ENCODE data around the gene TTC17. TPM values are rescaled to one million over a fixed set of nuclear protein-coding genes. Genes with fewer than 3 reads are reported as not detected.
"Not testable (repeated sequence)": the region's sequence is repeated elsewhere in the genome, so short reads cannot be mapped to it uniquely, and the experiment has no call there.

The TTC17 gene
- total and polyA plus RNA-seq, 9 of the 15 experiments (the other 6 are each of a cell fraction or from before 2014, with no cell fraction given): 19.7 to 99.1 (median 53.3) TPM

DNA sequence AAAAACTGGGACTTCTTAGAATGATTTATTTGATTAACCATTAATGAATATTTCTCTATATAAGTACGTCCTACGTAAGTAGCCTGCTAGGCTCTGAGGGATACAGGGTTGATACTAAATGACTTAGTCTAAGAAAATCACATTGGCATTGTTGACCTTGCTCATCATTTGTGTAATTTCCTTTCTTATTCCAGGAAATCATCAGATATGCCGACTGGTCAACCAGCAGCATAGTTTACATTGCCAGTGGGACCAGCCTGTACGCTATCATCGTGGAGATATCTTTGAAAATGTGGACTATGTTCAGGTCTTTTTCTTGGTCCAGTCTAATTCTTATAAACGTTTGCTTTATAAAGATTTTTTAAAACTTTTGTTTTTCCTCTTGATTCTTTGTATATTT, 42.5 kb downstream of the TTC17 start:
- no peak overlapping the region for H3K4me3 ChIP-seq
- WGBS (ENCODE audit: insufficient coverage, low coverage, missing lambda C conversion rate): 86% methylated on average over 6 of the region's 6 CpGs
- H4K20me1 ChIP-seq (replicated peaks; ENCODE audit: control insufficient read depth, insufficient read depth, low read length): no peaks in the 10 kb centered on the region
- H3K9me3 ChIP-seq (replicated peaks; ENCODE audit: control insufficient read depth, insufficient read depth, low read depth, low read length): no peaks in the 10 kb centered on the region
- TF ChIP-seq MCM5 (IDR thresholded peaks at IDR 0.05; ENCODE audit: low read depth) (no peak), ZNF263 (CRISPR knock-in tag; IDR thresholded peaks at IDR 0.05; ENCODE audit: borderline replicate concordance) (no peak), CHD2 (IDR thresholded peaks at IDR 0.05; ENCODE audit: low read depth, low read length) (no peak), HLTF (IDR thresholded peaks at IDR 0.05) (no peak), BCOR (IDR thresholded peaks at IDR 0.05) (no peak), MYC (IDR thresholded peaks at IDR 0.05; ENCODE audit: low read depth, low read length) (no peak), MYC (CRISPR knock-in tag; IDR thresholded peaks at IDR 0.05; ENCODE audit: borderline replicate concordance, low read depth) (no peak), RBM14 (IDR thresholded peaks at IDR 0.05; ENCODE audit: borderline replicate concordance, insufficient read depth, low read depth, low read length) (no peak), PCBP2 (IDR thresholded peaks at IDR 0.05; ENCODE audit: low read depth, low read length, poor library complexity, severe bottlenecking) (no peak), SRSF7 (optimal IDR thresholded peaks at IDR 0.05; ENCODE audit: low read depth, low read length) (no peak), NEUROD1 (IDR thresholded peaks at IDR 0.05; ENCODE audit: borderline replicate concordance, low read depth, low read length, partially characterized antibody) (no peak)
- TF ChIP-seq, protein P1, sequence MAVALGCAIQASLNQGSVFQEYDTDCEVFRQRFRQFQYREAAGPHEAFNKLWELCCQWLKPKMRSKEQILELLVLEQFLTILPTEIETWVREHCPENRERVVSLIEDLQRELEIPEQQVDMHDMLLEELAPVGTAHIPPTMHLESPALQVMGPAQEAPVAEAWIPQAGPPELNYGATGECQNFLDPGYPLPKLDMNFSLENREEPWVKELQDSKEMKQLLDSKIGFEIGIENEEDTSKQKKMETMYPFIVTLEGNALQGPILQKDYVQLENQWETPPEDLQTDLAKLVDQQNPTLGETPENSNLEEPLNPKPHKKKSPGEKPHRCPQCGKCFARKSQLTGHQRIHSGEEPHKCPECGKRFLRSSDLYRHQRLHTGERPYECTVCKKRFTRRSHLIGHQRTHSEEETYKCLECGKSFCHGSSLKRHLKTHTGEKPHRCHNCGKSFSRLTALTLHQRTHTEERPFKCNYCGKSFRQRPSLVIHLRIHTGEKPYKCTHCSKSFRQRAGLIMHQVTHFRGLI (CRISPR knock-in tag; IDR thresholded peaks at IDR 0.05): no peak
- H2AFZ ChIP-seq (ENCODE audit: low read depth, low read length): no peak overlapping the region
- intact Hi-C loops (cut with micrococcal nuclease) (no loop called here), in situ Hi-C loops (cut with MboI) (no loop called here)
- H3K4me2 ChIP-seq (ENCODE audit: insufficient read depth, low read length): no peak overlapping the region
- DNase-seq (ENCODE audit: extremely low read depth in 1 of 4, low spot score in 3 of 4) (no peak), ATAC-seq (no peak), FAIRE-seq (no peak)
- H3K4me1 ChIP-seq (replicated peaks in 1 of 2; ENCODE audit: control insufficient read depth in 2 of 2, insufficient read depth in 2 of 2, low read length in 2 of 2): no peaks in the 10 kb centered on the region
- CTCF ChIA-PET (ENCODE audit: low intra/inter-chr PET ratio): no interaction called here
- H3K27me3 ChIP-seq (ENCODE audit: control insufficient read depth in 2 of 2, insufficient read depth in 2 of 2, low read length in 2 of 2): no peaks in the 10 kb centered on the region
- no peaks in the 10 kb centered on the region for H3K79me2 ChIP-seq (ENCODE audit: control insufficient read depth, insufficient read depth, low read length)
- no peak overlapping the region for H3K9ac ChIP-seq (ENCODE audit: insufficient read depth in 1 of 2, low read depth in 2 of 2, low read length in 2 of 2)
- H3K36me3 ChIP-seq (ENCODE audit: control insufficient read depth, insufficient read depth, low read length): peaks cover 97% of the 10 kb centered on the region
- POLR2A ChIA-PET: no interaction called here
- H3K27ac ChIP-seq (ENCODE audit: extremely low read depth, low read depth, low read length): no peak overlapping the region
- no peaks in the 10 kb centered on the region for H3K9me1 ChIP-seq (ENCODE audit: control insufficient read depth, insufficient read depth, low read length)
- no TSS peak for BruUV-seq (replicated peaks)

DNA sequence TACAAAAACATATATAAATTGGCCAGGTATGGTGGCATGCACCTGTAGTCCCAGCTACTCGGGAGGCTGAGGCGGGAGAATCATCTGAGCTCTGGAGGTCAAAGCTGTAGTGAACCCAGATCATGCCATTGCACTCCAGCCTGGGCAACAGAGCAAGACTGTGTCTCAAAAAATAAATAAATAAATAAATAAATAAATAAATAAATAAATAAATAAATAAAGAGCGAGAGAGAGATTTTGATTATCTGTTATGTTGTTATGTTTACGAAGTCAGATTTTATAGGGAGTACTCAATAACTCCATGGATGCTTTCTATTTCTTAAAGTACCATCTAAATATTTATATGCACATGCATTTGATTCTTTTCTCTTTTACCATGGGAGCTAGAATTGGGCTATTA, 43.1 kb downstream of the TTC17 start:
- FAIRE-seq; H3K4me1 ChIP-seq (replicated peaks in 1 of 2; ENCODE audit: control insufficient read depth in 2 of 2, insufficient read depth in 2 of 2, low read length in 2 of 2); ATAC-seq; H3K4me3 ChIP-seq; H3K27me3 ChIP-seq (ENCODE audit: control insufficient read depth in 2 of 2, insufficient read depth in 2 of 2, low read length in 2 of 2); in situ Hi-C loops (cut with MboI); H3K9me1 ChIP-seq (ENCODE audit: control insufficient read depth, insufficient read depth, low read length); H3K9ac ChIP-seq (ENCODE audit: insufficient read depth in 1 of 2, low read depth in 2 of 2, low read length in 2 of 2); CTCF ChIA-PET (ENCODE audit: low intra/inter-chr PET ratio); BruUV-seq (replicated peaks); H3K27ac ChIP-seq (ENCODE audit: extremely low read depth, low read depth, low read length); H4K20me1 ChIP-seq (replicated peaks; ENCODE audit: control insufficient read depth, insufficient read depth, low read length); H3K9me3 ChIP-seq (replicated peaks; ENCODE audit: control insufficient read depth, insufficient read depth, low read depth, low read length); POLR2A ChIA-PET; H3K4me2 ChIP-seq (ENCODE audit: insufficient read depth, low read length); H2AFZ ChIP-seq (ENCODE audit: low read depth, low read length); H3K79me2 ChIP-seq (ENCODE audit: control insufficient read depth, insufficient read depth, low read length); intact Hi-C loops (cut with micrococcal nuclease); DNase-seq (ENCODE audit: extremely low read depth in 1 of 4, low spot score in 3 of 4): not testable (repeated sequence)
- H3K36me3 ChIP-seq (ENCODE audit: control insufficient read depth, insufficient read depth, low read length): peaks cover 96% of the 10 kb centered on the region
- 97% methylated on average over 4 of the region's 4 CpGs for WGBS (ENCODE audit: insufficient coverage, low coverage, missing lambda C conversion rate)

All from K562 (cell line).